Measurements from ENCODE around the gene MYL10.
"Not testable (repeated sequence)": the region's sequence is repeated elsewhere in the genome, so short reads cannot be mapped to it uniquely, and the experiment has no call there.

The MYL10 gene

DNA sequence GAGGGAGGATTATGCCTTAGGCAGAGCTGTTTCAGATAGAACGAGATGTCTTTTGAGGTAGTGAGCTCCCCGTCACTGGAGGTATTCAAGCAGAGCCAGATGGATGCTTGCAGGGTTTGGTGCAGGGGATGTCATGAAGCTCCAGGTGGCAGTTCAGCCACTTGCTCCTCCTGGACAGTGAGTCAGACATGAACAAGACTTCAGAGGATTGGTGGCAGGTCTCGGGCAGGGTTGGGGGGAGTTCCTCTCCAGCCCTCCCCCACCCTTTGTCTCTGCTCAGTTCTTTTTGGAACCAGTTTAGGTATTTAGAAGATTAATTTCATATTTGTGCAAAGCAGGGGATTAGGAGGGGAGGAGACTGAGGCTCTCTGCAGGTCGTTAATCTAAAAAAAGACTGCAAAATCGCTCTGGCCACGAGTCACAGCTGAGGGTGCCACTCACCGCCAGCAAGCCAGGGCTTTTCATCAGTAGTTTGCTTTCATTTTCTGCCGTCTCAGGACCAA is 21.5 kb upstream of the MYL10 start:
- DNase-seq, result no peak

DNA sequence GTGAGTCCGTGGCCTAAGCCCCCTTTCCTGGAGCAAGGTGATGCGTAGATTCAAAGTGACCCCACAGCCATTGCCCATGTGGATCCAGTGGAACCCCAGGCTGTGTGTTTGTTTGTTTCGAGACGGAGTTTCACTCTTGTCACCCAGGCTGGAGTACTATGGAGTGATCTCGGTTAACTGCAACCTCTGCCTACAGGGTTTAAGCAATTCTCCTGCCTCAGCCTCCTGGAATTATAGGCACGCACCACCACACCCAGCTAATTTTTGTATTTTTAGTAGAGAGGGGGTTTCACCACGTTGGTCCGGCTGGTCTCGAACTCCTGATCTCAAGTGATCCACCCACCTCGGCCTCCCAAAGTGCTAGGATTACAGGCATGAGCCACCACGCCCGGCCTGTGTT is 18.8 kb upstream of the MYL10 start:
- not testable (repeated sequence) for DNase-seq

DNA sequence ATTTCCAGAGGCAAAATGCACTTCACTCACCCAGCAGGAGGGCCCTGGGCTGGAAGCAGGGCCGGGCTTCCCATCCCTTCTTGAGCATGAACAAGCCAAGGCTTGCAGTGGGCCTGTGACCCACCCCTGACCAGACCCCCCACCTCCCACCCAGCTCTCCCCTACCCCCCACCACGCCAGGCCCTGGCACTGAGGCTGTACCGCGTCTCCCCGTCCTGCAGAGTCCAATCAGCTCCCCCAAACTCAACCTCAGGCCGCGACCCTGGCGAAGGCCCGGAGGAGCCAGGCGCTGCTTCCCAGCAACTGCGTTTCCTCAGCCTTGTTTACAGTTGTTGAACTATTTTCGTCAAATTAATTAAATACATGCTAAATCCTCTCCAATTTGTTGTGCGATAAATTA is 16.9 kb upstream of the MYL10 start:
- DNase-seq, result no peak

DNA sequence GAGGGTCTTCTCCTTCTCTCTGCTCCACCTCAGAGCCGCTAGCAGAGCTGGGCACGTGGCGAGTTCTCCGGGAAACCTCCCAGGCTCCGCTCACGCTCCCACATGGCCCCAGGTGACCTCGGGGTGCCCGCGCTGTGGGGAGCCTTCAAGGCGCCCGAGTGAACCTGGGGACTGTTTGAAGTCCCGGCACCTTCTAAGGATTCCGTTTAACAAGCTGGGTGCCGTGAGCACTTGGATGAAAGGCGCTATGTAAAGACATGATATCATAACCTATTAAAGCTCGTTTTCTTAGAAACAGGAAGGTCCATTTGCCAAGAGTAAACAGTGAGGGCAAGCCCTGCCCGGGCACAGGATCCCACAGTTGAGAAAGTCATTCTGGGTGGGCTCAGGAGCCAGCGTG is 15.8 kb upstream of the MYL10 start:
- no peak for DNase-seq

DNA sequence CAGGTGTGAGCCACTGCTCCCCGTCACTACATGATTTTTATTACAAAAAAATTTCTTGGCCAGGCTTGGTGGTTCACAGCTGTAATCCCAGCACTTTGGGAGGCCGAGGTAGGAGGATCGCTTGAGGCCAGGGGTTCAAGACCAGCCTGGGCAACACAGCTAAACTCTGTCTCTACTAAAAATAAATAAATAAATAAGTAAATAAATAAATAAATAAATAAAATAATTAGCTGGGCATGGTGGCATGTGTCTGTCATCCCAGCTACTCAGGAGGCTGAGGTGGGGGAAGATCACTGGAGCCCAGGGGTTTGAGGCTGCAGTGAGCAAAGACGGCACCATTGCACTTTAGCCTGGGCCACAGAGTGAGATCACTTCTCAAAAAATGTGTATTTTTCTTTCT is 10.0 kb upstream of the MYL10 start:
- DNase-seq, result not testable (repeated sequence)

DNA sequence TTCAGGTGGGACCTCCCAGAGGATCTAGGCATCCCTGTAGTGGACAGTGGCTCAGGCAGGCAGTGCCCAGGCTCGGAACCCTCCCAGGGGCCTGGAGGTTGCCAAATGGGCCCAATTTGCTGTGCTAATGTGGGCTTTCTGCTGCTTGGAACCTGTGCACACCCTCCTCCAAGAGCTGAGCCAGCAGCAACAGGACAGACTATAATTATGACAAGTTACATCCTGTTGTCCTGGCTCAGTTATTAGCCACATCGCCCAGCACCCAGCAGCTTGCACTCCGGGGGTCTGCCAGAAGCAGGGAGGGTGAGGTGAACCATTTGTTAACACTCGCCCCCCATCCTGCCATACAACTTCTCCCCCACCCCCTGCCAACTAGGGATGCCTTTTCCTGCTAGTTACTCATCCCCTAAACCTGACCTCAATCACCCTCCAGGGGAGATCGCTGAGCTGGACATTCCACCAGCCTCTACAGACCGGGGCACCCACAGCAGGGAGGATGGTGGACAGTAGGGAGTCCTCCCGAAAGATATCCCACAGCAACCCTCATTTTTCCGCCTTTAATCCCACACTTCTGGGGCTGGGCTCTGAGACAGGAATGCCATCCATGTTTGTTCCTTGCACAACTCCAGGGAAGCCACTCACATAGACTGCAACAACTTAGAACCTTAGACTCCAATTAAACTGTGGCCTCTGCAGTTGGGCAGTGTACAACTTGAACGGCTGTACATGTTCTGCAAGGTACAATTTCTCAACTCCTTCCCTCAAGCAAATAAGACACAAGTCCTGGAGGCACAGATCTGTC is 7.9 kb upstream of the MYL10 start:
- DNase-seq, result no peak

DNA sequence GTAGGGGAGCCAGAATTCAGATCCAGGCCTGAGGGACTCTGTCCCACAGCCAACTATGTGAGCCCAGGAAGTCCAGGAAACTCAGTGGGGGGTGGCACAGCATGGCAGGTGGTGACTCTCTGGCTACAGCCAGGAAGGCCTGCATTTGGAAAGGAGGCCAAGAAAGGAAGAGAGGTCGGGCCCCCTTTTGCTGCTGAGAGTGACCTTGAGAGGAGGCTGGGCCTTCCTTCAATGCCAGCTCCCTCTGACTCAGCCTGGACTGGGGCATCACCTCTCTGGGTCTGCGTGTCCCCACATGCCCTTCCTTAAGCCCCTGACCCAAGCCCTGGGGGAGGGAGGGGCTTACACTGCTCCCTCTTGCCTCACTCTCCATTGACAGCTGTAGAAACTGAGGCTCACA is 6.4 kb upstream of the MYL10 start:
- no peak for DNase-seq

DNA sequence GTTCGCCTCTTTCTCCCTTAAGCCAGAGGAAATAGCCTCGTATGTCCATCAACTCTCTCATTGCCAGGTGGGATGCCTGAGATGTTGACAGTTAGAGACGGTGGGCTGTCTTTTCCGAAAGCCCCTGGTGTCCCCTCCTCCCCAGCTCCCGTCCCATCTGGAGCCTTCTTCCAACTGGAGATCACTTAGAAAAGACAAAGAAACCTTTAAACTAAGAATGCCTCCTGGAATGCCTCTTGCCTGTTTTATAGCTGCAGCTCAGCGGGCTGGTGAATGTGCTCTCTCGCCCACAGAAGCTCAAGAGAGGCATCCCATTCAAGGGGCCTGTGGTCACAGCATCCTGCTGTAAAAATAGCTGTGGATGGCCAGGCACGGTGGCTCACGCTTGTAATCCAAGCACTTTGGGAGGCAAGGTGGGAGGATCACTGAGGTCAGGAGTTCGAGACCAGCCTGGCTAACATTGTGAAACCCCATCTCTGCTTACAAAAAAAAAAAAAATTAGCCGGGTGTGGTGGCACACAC is 5.2 kb upstream of the MYL10 start:
- DNase-seq, result no peak

DNA sequence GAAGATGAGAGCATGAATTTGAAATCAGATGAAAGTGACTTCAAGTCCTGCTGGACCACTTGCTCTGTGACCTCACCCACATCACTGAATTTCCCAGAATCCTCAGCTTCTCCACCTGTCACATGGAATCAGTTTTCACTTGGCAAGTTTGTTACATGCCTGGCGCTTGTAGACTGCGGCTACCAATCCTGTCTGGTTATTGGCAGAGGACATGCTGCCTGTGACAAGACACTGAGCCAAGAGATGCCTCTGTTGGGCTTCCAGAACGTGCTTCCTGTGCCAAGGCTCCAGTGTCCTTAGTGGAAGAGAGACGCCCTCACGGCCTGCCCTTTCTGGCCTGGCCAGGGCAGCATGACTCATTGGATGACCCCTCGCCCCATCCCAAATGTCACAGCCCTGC is 4.4 kb upstream of the MYL10 start:
- no peak for DNase-seq

DNA sequence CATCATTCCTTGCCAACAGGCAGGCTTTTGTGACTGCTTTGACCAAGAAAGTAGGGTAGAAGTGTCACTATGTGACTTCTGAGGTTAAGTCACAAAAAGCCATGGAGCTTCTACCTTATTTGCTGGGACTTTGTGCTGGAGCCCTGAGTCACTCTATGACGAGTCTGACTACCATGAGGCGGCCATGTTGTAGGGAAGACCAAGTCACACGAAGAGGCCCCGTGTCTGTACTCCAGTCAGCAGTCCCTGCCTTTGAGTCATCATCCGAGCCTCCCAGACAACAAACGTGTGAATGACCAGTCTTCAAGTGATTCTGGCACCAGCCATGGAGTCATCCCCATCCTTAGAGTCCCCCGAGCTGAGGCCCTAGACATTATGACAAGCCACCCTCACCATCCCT is 3.5 kb upstream of the MYL10 start:
- DNase-seq, result no peak

DNA sequence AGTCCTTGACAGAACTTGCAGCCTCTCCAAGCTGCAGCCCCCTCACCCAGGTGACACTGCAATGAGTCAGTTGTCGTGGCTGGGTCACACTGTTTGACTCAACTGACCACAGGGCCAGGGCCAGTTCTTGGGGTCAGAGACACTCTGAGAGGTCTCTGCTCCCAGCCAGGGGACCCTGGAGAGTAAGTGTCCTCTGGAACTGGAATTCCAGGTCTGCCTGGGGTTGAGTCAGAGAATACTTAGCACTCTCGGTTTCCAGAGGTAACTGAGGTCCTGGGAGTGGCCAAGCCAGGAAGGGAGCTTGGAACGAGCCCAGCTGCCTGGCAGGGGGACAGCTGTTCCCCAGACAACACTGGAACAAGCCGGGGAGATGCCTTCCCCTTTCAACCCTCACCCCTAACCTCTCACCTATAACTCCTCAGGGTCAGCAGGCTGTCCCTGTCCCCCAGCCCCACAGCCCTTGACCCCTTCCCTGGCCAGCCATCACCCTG is 2.2 kb upstream of the MYL10 start:
- DNase-seq, result no peak

DNA sequence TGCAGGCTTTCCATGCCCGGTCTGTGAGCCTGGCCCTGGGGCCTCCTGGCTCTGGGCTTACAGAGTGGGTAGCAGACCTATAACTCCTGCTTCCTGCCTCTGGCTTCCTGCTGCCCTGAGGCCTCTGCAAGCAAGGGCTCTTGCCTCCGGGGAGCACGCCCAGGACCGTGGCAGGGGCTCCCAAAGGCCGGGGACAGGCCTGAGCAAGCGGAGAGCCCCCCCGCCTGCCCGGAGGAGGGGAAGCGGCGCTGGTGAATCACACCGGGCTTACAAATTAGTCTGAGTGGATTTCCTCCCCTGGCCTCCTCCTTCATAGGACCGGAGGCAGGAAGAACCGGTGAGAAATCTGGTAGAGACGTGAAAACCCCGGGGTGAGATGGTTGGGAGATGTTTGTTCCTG is 1.5 kb upstream of the MYL10 start:
- DNase-seq, result peak; percentile 21

DNA sequence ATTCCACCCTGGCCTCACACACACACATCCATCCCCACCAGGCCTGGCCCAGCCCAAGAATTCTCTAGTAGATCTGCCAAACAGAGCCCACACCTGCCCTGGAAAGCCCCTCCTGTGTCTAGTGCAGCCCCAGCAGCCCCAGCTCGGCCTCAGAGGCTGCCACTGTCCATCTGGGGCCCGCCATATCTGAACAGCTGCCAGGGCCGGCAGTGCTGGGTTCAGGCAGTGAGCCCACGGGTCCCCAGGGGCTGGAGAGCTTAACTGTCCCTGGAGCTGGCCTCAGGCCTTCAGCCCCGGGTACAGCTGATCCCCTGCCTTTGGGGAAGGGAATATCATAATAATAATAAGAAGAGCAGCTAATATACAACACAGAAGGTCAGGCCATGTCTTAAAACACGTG is 574 bp downstream of the MYL10 start:
- no peak for DNase-seq

DNA sequence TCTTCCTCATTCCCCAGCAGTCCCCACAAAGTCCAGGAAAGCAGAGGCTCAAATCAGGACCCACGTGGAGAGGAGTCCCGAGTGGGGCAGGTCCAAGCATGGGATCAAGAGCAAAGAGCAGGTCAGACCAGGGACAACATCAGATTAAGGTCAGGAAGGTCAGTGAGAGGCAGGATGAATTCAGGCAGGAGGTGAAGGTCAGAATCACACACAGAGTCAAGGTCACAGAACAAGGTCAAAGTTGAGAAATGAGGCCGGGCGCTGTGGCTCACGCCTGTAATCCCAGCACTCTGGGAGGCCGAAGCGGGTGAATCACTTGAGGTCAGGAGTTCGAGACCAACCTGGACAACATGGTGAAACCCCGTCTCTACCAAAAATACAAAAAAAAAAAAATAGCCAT is 2.3 kb downstream of the MYL10 start:
- no peak for DNase-seq

DNA sequence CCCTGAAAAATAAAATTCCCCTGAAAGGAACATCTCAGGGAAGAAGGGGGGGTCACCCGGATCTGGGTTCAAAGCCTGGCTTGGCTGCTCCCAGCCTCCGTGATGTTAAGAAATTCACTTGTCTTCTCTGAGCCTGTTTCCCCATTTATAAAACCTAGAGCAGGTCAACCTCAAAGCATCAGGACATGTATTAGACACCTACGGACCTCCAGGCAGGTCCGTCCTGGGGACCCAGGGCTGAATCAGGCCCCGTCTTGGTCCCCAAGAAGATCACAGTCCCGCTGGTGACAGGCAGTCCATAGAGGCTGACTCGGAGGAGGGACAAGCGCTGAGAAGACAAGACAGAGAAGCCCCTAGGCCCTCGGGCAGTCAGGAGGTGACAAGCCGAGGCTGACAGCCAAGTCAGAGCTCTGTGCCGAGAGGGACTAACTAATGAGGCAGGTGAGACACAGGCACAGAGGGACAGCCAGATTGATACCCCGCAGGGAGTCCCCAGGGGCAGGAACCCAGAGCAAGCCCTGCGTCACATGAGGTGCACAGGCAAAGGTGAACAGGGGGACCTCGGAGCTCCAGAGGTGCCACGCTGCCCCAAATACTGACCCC is 2.9 kb downstream of the MYL10 start:
- DNase-seq, result no peak

DNA sequence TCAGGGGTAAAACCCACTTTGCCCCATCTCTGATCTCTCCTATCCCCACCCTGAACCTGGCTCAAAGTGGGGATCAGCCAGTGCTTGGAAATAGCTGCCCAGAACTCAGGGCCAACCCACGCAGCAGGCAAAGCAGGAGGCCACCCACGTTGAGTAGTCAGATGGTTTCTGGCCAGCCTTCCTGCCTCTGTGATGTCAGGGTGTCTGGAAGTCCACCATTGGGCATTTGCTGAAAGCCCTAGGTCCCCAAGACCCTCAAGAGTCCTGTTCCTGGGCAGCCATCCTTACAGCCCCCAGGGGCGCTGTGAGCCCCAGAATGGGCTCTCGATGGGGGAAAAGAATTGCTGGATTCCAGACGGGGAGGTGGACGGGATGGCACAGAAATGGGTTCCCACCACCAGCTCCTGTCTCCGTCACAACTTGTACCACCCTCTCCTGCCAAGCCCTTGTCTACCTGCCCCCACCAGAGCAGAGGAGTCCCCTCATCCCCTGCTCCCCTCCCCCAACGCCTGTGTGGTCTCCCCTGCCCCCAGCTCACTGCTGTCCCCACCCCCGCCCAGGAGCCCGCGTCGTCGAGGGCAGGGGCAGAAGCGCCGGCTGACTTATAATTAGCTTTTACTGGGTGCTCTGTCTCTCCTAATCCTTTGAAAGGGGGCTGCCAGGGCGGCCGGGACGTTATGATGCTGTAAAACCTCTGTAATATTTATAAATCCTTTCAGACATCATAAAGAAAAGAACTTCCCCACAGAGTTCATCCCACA is 3.9 kb downstream of the MYL10 start:
- no peak for DNase-seq

DNA sequence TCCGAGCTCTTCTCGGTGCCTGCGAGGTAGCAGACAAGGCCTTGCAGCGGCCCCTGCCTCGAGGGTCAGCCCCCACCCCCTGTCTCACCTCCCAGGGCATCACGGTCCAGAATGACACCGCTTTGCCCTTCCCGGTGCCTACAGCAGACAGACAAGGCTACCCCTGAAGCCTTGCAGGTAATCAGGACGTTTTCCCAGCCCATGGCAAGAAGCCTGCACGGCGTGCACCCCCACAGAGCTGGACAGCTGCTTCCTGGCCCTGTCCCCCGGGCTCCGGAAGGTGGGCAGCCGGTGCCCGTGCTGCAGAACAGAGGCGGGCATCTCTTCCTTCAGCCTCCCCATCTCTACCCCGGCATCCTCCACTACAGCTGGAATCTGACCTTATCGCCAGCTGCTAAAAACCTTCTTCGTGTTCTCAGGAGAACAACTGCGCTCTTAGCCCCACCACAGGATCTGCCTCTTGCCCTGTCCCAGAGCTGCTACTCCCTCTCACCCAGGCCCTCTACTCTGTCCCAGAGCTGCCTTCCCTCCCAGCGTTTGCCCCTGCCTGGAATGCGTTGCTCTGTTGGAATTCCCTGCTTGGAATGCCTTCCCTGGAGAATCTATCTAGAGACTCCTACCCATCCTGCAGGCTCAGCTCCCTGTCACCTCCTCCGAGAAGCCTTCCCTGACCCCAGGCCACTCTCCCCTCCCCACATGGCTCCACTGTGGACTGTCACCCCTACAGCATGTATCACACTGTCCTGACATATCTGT is 4.7 kb downstream of the MYL10 start:
- no peak for DNase-seq

DNA sequence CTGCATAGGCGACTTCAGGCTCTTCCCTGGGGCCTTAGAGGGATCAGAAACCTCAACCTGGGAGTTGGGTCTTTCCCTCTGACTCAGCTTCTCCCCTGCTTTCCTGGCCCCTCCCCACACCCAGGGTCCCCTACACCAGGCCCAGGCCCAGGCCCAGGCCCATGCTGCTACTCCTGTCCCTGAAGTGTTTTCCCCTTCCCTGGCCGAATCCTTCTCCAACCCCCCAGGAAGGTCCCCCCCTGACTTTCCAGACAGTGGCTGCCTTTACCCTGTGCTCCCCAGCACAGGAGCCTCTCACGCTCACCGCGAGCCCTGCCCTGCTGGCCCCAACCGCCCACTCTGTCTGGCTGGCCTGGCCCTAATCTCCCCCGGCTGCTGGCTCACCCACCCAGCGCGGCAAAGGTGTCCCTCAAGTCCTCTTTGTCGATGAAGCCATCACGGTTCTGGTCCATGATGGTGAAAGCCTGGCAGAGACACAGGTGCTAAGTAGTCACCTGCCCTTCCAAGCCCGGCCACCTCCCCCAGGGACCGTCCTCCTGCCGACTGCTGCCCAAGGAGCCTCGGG is 6.4 kb downstream of the MYL10 start:
- no peak for DNase-seq

DNA sequence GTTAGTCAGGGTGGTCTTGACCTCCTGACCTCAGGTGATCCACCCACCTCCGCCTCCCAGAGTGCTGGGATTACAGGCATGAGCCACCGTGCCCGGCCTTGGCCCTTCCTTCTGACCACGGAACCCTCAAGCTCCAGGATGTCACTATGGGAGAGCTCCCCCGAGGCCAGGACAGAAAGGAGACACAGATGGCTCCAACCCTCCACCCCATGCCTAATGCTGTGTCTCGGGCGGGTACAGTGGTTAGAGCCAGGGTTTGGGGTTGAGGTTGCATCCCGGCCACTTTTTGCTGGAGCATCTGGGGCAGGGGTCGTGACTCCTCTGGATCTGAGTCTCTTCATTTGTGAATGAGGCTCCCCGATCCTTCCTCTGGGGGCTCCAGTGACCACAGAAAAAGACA is 8.1 kb downstream of the MYL10 start:
- DNase-seq, result no peak

DNA sequence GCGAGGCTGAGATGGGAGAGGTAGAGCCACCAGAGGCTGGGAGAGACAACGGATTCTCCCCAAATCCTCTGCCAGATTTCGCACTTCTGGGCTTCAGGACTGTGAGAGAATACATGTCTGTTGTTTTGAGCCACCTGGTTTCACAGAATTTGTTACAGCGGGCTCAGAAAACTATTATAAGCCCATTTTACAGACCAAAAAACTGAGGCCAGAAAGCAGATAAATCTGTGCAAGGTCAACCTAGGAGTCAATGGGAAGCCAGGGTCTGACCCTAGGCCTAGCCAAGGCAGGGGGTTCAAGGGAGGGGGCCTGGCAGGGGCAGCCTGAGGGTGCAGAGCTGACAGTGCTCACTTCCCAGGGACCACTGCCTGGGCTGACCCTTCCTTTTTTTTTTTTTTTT is 8.7 kb downstream of the MYL10 start:
- no peak for DNase-seq

DNA sequence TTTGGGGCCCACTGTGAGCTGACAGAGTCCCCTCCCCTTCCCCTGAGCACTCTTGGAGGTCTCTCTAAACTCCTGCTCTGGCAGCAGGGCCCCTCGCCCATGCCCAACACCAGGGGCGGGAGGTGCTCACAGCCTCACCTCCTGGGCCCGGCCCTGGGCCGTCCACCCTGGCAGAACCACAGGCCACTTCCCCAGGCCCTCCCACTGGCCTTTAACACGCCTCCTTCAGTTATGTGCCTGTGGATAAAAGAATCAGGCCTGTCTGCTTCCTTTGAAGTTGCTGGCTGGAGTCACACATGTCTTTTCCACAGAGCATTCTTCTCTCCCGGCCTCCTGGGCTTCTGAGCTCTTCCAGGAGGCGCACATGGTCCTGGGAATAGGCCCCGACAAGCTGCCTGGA is 10.2 kb downstream of the MYL10 start:
- no peak for DNase-seq

DNA sequence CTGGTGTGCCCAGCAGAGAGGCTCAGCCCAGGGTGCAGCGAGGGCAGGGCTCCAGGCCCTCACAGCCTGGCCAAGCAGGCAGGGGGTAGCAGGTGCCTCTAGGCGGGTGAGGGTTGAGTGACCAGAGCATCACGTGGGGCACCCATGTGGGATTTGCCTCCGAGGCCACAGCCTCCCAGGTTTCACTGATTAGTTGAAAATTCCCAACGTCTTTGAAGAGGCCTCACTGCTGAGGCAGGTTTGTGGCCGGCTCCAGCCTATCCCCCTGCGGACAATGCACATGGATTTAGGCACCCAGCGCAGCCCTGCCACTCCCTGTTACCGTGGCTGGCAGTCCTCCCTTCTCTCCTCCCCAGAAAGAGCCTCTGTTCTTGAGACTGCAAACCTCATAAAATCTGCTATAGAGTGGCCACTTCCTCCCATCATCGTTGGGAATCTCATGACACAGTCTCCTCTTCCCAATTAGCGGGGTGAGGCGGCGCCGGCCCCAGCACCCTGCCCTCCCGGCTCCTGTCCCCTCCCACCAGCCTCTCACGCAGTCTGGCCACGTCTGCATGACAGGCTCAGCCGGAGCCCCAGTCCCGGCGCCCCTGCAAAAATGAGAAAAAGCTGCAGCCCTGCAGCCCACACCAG is 10.8 kb downstream of the MYL10 start:
- DNase-seq, result no peak

Measured in GDM1 (cell line).